ENCODE measurements around the gene VAPB.
A peak's percentile ranks its signal among the peaks of the same experiment; 100 is the strongest.

GRCh38 chr20:58389324-58389967, 417 bp downstream of the VAPB start:
- TF ChIP-seq MAZ (IDR thresholded peaks at IDR 0.05; ENCODE audit: borderline replicate concordance, low read depth, low read length), result peak; percentile 39; the same call in 1 of the 2 replicates
- TF ChIP-seq, protein P1, sequence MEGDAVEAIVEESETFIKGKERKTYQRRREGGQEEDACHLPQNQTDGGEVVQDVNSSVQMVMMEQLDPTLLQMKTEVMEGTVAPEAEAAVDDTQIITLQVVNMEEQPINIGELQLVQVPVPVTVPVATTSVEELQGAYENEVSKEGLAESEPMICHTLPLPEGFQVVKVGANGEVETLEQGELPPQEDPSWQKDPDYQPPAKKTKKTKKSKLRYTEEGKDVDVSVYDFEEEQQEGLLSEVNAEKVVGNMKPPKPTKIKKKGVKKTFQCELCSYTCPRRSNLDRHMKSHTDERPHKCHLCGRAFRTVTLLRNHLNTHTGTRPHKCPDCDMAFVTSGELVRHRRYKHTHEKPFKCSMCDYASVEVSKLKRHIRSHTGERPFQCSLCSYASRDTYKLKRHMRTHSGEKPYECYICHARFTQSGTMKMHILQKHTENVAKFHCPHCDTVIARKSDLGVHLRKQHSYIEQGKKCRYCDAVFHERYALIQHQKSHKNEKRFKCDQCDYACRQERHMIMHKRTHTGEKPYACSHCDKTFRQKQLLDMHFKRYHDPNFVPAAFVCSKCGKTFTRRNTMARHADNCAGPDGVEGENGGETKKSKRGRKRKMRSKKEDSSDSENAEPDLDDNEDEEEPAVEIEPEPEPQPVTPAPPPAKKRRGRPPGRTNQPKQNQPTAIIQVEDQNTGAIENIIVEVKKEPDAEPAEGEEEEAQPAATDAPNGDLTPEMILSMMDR (conservative IDR thresholded peaks at IDR 0.05; ENCODE audit: low read depth, low read length), result no peak
- TF ChIP-seq CEBPB (IDR thresholded peaks at IDR 0.05; ENCODE audit: low read depth, low read length), result no peak
- TF ChIP-seq MAFK (IDR thresholded peaks at IDR 0.05; ENCODE audit: low read depth, low read length), result no peak
- TF ChIP-seq, protein P2, sequence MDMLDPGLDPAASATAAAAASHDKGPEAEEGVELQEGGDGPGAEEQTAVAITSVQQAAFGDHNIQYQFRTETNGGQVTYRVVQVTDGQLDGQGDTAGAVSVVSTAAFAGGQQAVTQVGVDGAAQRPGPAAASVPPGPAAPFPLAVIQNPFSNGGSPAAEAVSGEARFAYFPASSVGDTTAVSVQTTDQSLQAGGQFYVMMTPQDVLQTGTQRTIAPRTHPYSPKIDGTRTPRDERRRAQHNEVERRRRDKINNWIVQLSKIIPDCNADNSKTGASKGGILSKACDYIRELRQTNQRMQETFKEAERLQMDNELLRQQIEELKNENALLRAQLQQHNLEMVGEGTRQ (IDR thresholded peaks at IDR 0.05; ENCODE audit: low read depth, low read length), result no peak
- TF ChIP-seq POLR2A (IDR thresholded peaks at IDR 0.05; ENCODE audit: low read depth, low read length), result peak; percentile 92
- TF ChIP-seq RAD21 (IDR thresholded peaks at IDR 0.05; ENCODE audit: low read length), result no peak; the same call in 1 of the 2 replicates
- no peak for TF ChIP-seq RCOR1 (IDR thresholded peaks at IDR 0.05; ENCODE audit: insufficient replicate concordance, low read length)
- no peak; the same call in 1 of the 2 replicates for TF ChIP-seq MXI1 (IDR thresholded peaks at IDR 0.05; ENCODE audit: borderline replicate concordance, low read depth, low read length)
- no peak for TF ChIP-seq FOS (IDR thresholded peaks at IDR 0.05; ENCODE audit: low read depth, low read length)
- TF ChIP-seq RFX5 (IDR thresholded peaks at IDR 0.05; ENCODE audit: low read depth, low read length), result no peak
- no peak for TF ChIP-seq BHLHE40 (IDR thresholded peaks at IDR 0.05; ENCODE audit: low read depth, low read length)
- no peak for TF ChIP-seq ELK1 (IDR thresholded peaks at IDR 0.05; ENCODE audit: borderline replicate concordance, low read depth, low read length)
- no peak for TF ChIP-seq NFE2L2 (IDR thresholded peaks at IDR 0.05; ENCODE audit: low read depth, low read length)

Data from IMR-90 (cell line).